K562 (cell line): ENCODE results near the gene CACNG3. TPM values are rescaled to one million over a fixed set of nuclear protein-coding genes. Genes with fewer than 3 reads are reported as not detected.
A peak's percentile ranks its signal among the peaks of the same experiment; 100 is the strongest.

Source experiments
- ATF4 ChIP-seq: fragments of 450-650 bp; formaldehyde crosslinking; IDR thresholded peaks from 2 replicates; pipeline ENCODE4 v1.4.0; 2022; ENCODE audit warnings: mild to moderate bottlenecking, moderate library complexity
- CEBPB ChIP-seq: fragments of 450-650 bp; IDR thresholded peaks from 2 replicates; pipeline ENCODE4 v1.6.1; 2016; ENCODE audit warnings: missing genetic modification characterization, missing compliant biosample characterization
- CUX1 ChIP-seq: fragments of 200-800 bp; sonication (Bioruptor generic); IDR thresholded peaks from 2 replicates; pipeline ENCODE4 v1.6.1; 2016; ENCODE audit warnings: missing genetic modification characterization, missing compliant biosample characterization
- EZH2 ChIP-seq: IDR thresholded peaks from 2 replicates; pipeline ENCODE4 v1.6.1; 2012; ENCODE audit warnings: low read depth, mild to moderate bottlenecking, inconsistent platforms, low read length, borderline replicate concordance
- NBN ChIP-seq: fragments of 450-650 bp; IDR thresholded peaks from 2 replicates; pipeline ENCODE4 v1.6.1; 2016; ENCODE audit warnings: low read depth, mild to moderate bottlenecking
- NFIX ChIP-seq: fragments of 250-450 bp; sonication (Bioruptor Pico); IDR thresholded peaks from 2 replicates; pipeline ENCODE4 v1.4.0; 2020; ENCODE audit warnings: low read depth, mild to moderate bottlenecking, moderate library complexity
- ZNF717 ChIP-seq: fragments of 250-450 bp; sonication (Bioruptor Pico); IDR thresholded peaks from 2 replicates; pipeline ENCODE4 v1.5.0; 2021
- ZSCAN32 ChIP-seq: fragments of 450-650 bp; formaldehyde crosslinking; IDR thresholded peaks from 2 replicates; pipeline ENCODE4 v1.4.0; 2020; ENCODE audit warnings: mild to moderate bottlenecking, moderate library complexity
- polyA plus RNA-seq, 8 experiments: library from polyadenylated mRNA; depleted of rRNA in 4 of 8; stranded (reverse) in 5 of 8; unstranded in 3 of 8; fragments of >200 nt; fragmentation: Nextera tagmentation in 2 of 8; fragmentation: Illumina TruSeq in 1 of 8; extraction: Ambion mirVana in 2 of 8; extraction: Trizol in 1 of 8; gene quantifications; 2 replicates each; pipeline versions ENCODE4 v1.2.1 to v1.2.3, GENCODE V29; 2011 to 2014; ENCODE audit warnings: inconsistent platforms in 1 of 8, missing spikeins in 1 of 8
- total RNA-seq, 7 experiments: library from RNA; depleted of rRNA in 6 of 7; stranded (reverse); fragments of >200 nt in 6 of 7; fragmentation: Illumina TruSeq in 2 of 7; extraction: Trizol in 2 of 7; gene quantifications; 2 replicates each; pipeline versions ENCODE4 v1.2.1 to v1.2.3, GENCODE V29; 2011 to 2021; ENCODE audit warnings: low replicate concordance in 1 of 7

The CACNG3 gene
- total and polyA plus RNA-seq, 9 of the 15 experiments (the other 6 are each of a cell fraction or from before 2014, with no cell fraction given) = not detected

- TF ChIP-seq CUX1 (CRISPR knock-in tag) (no peak), EZH2 (no peak), NBN (no peak), ZNF717 (no peak), CEBPB (tag) (peak; percentile 61), ATF4 (CRISPR knock-in tag) (peak; percentile 70; the same call in 1 of the 2 replicates), NFIX (CRISPR knock-in tag) (no peak), ZSCAN32 (CRISPR knock-in tag) (peak; percentile 56; the same call in 1 of the 2 replicates)
Measured at GRCh38 chr16:24257958-24258357, 1.8 kb downstream of the CACNG3 start (continued).
